ENCODE data around the gene VARS2.
A peak's percentile ranks its signal among the peaks of the same experiment; 100 is the strongest.
"Not testable (repeated sequence)": the region's sequence is repeated elsewhere in the genome, so short reads cannot be mapped to it uniquely, and the experiment has no call there.

The VARS2 gene

GRCh38 chr6:30914076-30914853 lies at the start of gene VARS2:
TSS of gene VARS2 (plus strand) at chr6:30914238. CDS start at chr6:30914837, 599 bp downstream.
- DNase-seq, result peak; percentile 69 to 86

- DNase-seq, result no peak
Observed at GRCh38 chr6:30864325-30864724, 49.7 kb upstream of the VARS2 start.

GRCh38 chr6:30869241-30869749 lies 44.7 kb upstream of the VARS2 start:
- DNase-seq, result not testable (repeated sequence)

- DNase-seq, result no peak
Observed at GRCh38 chr6:30870546-30870945, 43.5 kb upstream of the VARS2 start.

- DNase-seq, result no peak
Observed at GRCh38 chr6:30871592-30872183, 42.4 kb upstream of the VARS2 start.

- no peak for DNase-seq
Observed at GRCh38 chr6:30873137-30873640, 40.8 kb upstream of the VARS2 start.

- not testable (repeated sequence) for DNase-seq
Observed at GRCh38 chr6:30873795-30874194, 40.2 kb upstream of the VARS2 start.

GRCh38 chr6:30875244-30876038 lies 38.6 kb upstream of the VARS2 start:
- DNase-seq, result peak; percentile 43 to 51

- DNase-seq, result no peak
Observed at GRCh38 chr6:30876039-30876730, 37.9 kb upstream of the VARS2 start.

GRCh38 chr6:30877419-30878262 lies 36.4 kb upstream of the VARS2 start:
- DNase-seq, result peak; percentile 67 to 74

GRCh38 chr6:30879684-30880427 lies 34.2 kb upstream of the VARS2 start:
- no peak for DNase-seq

- peak in 1 of 2 experiments; percentile 53 for DNase-seq
Observed at GRCh38 chr6:30880698-30881252, 33.3 kb upstream of the VARS2 start.

GRCh38 chr6:30881392-30882203 lies 32.4 kb upstream of the VARS2 start:
- no peak for DNase-seq

GRCh38 chr6:30882204-30882758 lies 31.8 kb upstream of the VARS2 start:
- DNase-seq, result no peak

- DNase-seq, result no peak
Observed at GRCh38 chr6:30882759-30883684, 31.0 kb upstream of the VARS2 start.

- peak in 1 of 2 experiments; percentile 20 for DNase-seq
Observed at GRCh38 chr6:30883685-30884520, 30.1 kb upstream of the VARS2 start, which contains the start of gene DDR1. TSS of gene DDR1 (plus strand) at chr6:30884519. CDS start at chr6:30888730, 4,211 bp downstream.
